Limb (tissue), 2 donors: ENCODE data around the gene U2AF2.
"Not testable (repeated sequence)": the region's sequence is repeated elsewhere in the genome, so short reads cannot be mapped to it uniquely, and the experiment has no call there.

ENCODE experiments used
- DNase-seq, 2 donors: peaks; one replicate each; pipeline ENCODE4 v3.0.0-alpha.2; 2016; ENCODE audit errors: extremely low spot score in 2 of 2

The U2AF2 gene

GRCh38 chr19:55704494-55705245, 49.8 kb downstream of the U2AF2 start:
- DNase-seq, result no peak

GRCh38 chr19:55705972-55706371, 51.1 kb downstream of the U2AF2 start:
- no peak for DNase-seq

- DNase-seq, result no peak
Measured at GRCh38 chr19:55711719-55712118, 56.9 kb downstream of the U2AF2 start.

GRCh38 chr19:55712804-55713631, 58.2 kb downstream of the U2AF2 start:
- no peak for DNase-seq

- DNase-seq, result no peak
Measured at GRCh38 chr19:55716531-55716930, 61.7 kb downstream of the U2AF2 start.

- DNase-seq, result no peak
Measured at GRCh38 chr19:55717251-55717650, 62.4 kb downstream of the U2AF2 start.

GRCh38 chr19:55717879-55718711, 63.3 kb downstream of the U2AF2 start:
- DNase-seq, result not testable (repeated sequence)

GRCh38 chr19:55720214-55720746, 65.4 kb downstream of the U2AF2 start:
- no peak for DNase-seq

GRCh38 chr19:55720801-55721200, 66.0 kb downstream of the U2AF2 start:
- no peak for DNase-seq

GRCh38 chr19:55723491-55723890, 68.7 kb downstream of the U2AF2 start:
- no peak for DNase-seq
